Measurements from ENCODE around the gene HOXB13.

Gene HOXB13

GRCh38 chr17:48749621-48750553, 21.3 kb upstream of the HOXB13 start:
- no peak for DNase-seq (ENCODE audit: low read depth in 2 of 2)
- no peak overlapping the region for H3K4me3 ChIP-seq (replicated peaks in 1 of 2; ENCODE audit: low read depth in 2 of 2, low read length in 2 of 2)
- TF ChIP-seq CTCF (IDR thresholded peaks at IDR 0.05; ENCODE audit: low read depth, low read length) = no peak

GRCh38 chr17:48748718-48749566, 20.4 kb upstream of the HOXB13 start:
- TF ChIP-seq CTCF (IDR thresholded peaks at IDR 0.05; ENCODE audit: low read depth, low read length) = no peak
- no peak overlapping the region for H3K4me3 ChIP-seq (replicated peaks in 1 of 2; ENCODE audit: low read depth in 2 of 2, low read length in 2 of 2)
- no peak for DNase-seq (ENCODE audit: low read depth in 2 of 2)

- DNase-seq (ENCODE audit: low read depth in 2 of 2) = no peak
- no peak for TF ChIP-seq CTCF (IDR thresholded peaks at IDR 0.05; ENCODE audit: low read depth, low read length)
- no peak overlapping the region for H3K4me3 ChIP-seq (replicated peaks in 1 of 2; ENCODE audit: low read depth in 2 of 2, low read length in 2 of 2)
Observed at GRCh38 chr17:48747445-48748363, 19.2 kb upstream of the HOXB13 start.

- H3K4me3 ChIP-seq (replicated peaks in 1 of 2; ENCODE audit: low read depth in 2 of 2, low read length in 2 of 2) = no peak overlapping the region
- no peak for DNase-seq (ENCODE audit: low read depth in 2 of 2)
- no peak for TF ChIP-seq CTCF (IDR thresholded peaks at IDR 0.05; ENCODE audit: low read depth, low read length)
Observed at GRCh38 chr17:48746916-48747444, 18.4 kb upstream of the HOXB13 start.

GRCh38 chr17:48745381-48746275, 17.1 kb upstream of the HOXB13 start:
- no peak for DNase-seq (ENCODE audit: low read depth in 2 of 2)
- no peak for TF ChIP-seq CTCF (IDR thresholded peaks at IDR 0.05; ENCODE audit: low read depth, low read length)
- H3K4me3 ChIP-seq (replicated peaks in 1 of 2; ENCODE audit: low read depth in 2 of 2, low read length in 2 of 2) = no peak overlapping the region

Measured in cardiac fibroblast (primary cell).